ENCODE results near the gene FTCD.
"Not testable (repeated sequence)": the region's sequence is repeated elsewhere in the genome, so short reads cannot be mapped to it uniquely, and the experiment has no call there.

The FTCD gene

GRCh38 chr21:46188226-46189212, 33.1 kb upstream of the FTCD start:
- DNase-seq (ENCODE audit: low read depth in 2 of 2) = no peak

GRCh38 chr21:46187814-46188213, 32.4 kb upstream of the FTCD start:
- no peak for DNase-seq (ENCODE audit: low read depth in 2 of 2)

- no peak for DNase-seq (ENCODE audit: low read depth in 2 of 2)
Observed at GRCh38 chr21:46187261-46187660, 31.9 kb upstream of the FTCD start.

GRCh38 chr21:46185716-46186115, 30.3 kb upstream of the FTCD start:
- no peak for DNase-seq (ENCODE audit: low read depth in 2 of 2)

- DNase-seq (ENCODE audit: low read depth in 2 of 2) = peak in 1 of 2 donors; percentile 33
Observed at GRCh38 chr21:46184625-46185555, 29.5 kb upstream of the FTCD start.

GRCh38 chr21:46183910-46184624, 28.7 kb upstream of the FTCD start, which contains the start of gene SPATC1L:
Gene SPATC1L, minus strand, starts transcription at chr21:46184459. Its CDS starts 1,643 bp downstream, at chr21:46182816.
- peak in 1 of 2 donors; percentile 24 for DNase-seq (ENCODE audit: low read depth in 2 of 2)

GRCh38 chr21:46183337-46183909, 28.0 kb upstream of the FTCD start:
- DNase-seq (ENCODE audit: low read depth in 2 of 2) = not testable (repeated sequence)

- no peak for DNase-seq (ENCODE audit: low read depth in 2 of 2)
Observed at GRCh38 chr21:46182548-46183336, 27.4 kb upstream of the FTCD start.

GRCh38 chr21:46181953-46182547, 26.7 kb upstream of the FTCD start:
- no peak for DNase-seq (ENCODE audit: low read depth in 2 of 2)

- DNase-seq (ENCODE audit: low read depth in 2 of 2) = no peak
Observed at GRCh38 chr21:46181436-46181835, 26.1 kb upstream of the FTCD start.

- no peak for DNase-seq (ENCODE audit: low read depth in 2 of 2)
Observed at GRCh38 chr21:46180778-46181391, 25.5 kb upstream of the FTCD start.

GRCh38 chr21:46180079-46180722, 24.8 kb upstream of the FTCD start:
- no peak for DNase-seq (ENCODE audit: low read depth in 2 of 2)

GRCh38 chr21:46179708-46180078, 24.3 kb upstream of the FTCD start:
- no peak for DNase-seq (ENCODE audit: low read depth in 2 of 2)

GRCh38 chr21:46178961-46179360, 23.6 kb upstream of the FTCD start:
- DNase-seq (ENCODE audit: low read depth in 2 of 2) = no peak

- DNase-seq (ENCODE audit: low read depth in 2 of 2) = not testable (repeated sequence)
Observed at GRCh38 chr21:46176443-46177129, 21.2 kb upstream of the FTCD start.

- no peak for DNase-seq (ENCODE audit: low read depth in 2 of 2)
Observed at GRCh38 chr21:46173573-46173972, 18.2 kb upstream of the FTCD start.

- DNase-seq (ENCODE audit: low read depth in 2 of 2) = no peak
Observed at GRCh38 chr21:46172863-46173528, 17.6 kb upstream of the FTCD start.
